ENCODE measurements around the gene ATRIP. TPM values are rescaled to one million over a fixed set of nuclear protein-coding genes. Genes with fewer than 3 reads are reported as not detected.

ATRIP gene
- total RNA-seq, 2 donors from 2014 or later: 2.0 to 3.1 TPM

- no peaks in the 10 kb centered on the region for H3K27me3 ChIP-seq
- H3K27ac ChIP-seq: peak overlapping the region; percentile 91 to 94
- peak overlapping the region; percentile 79 to 82 for H3K4me3 ChIP-seq
- no peaks in the 10 kb centered on the region for H3K9me3 ChIP-seq
- peaks cover 0 to 70% of the 10 kb centered on the region in 2 donors for H3K4me1 ChIP-seq
- DNase-seq (ENCODE audit: low spot score): no peak
- H3K36me3 ChIP-seq: no peaks in the 10 kb centered on the region
- TF ChIP-seq CTCF (IDR thresholded peaks at IDR 0.05): no peak
These were observed 18.4 kb upstream of the ATRIP start for GRCh38 chr3:48428088-48428571.

- Histone ChIP-seq H3K36me3 (no peaks in the 10 kb centered on the region), H3K27me3 (no peaks in the 10 kb centered on the region), H3K4me1 (peaks cover 0 to 70% of the 10 kb centered on the region in 2 donors), H3K9me3 (no peaks in the 10 kb centered on the region), H3K4me3 (peak overlapping the region; percentile 79 to 82), H3K27ac (peak overlapping the region; percentile 91 to 94)
- DNase-seq (ENCODE audit: low spot score): no peak
- no peak for TF ChIP-seq CTCF (IDR thresholded peaks at IDR 0.05)
These were observed 17.8 kb upstream of the ATRIP start for GRCh38 chr3:48428572-48429316.

GRCh38 chr3:48429317-48429959 is 17.1 kb upstream of the ATRIP start:
- Histone ChIP-seq H3K36me3 (no peaks in the 10 kb centered on the region), H3K9me3 (no peaks in the 10 kb centered on the region), H3K27ac (peak overlapping the region; percentile 91 to 94), H3K27me3 (no peaks in the 10 kb centered on the region), H3K4me1 (peaks cover 0 to 70% of the 10 kb centered on the region in 2 donors), H3K4me3 (peak overlapping the region; percentile 79 to 82)
- TF ChIP-seq CTCF (IDR thresholded peaks at IDR 0.05): no peak
- no peak for DNase-seq (ENCODE audit: low spot score)

- Histone ChIP-seq H3K9me3 (no peaks in the 10 kb centered on the region), H3K27ac (peak within 1 kb of the TSS; percentile 91 to 94), H3K4me1 (peaks cover 0 to 67% of the 10 kb centered on the region in 2 donors), H3K4me3 (peak within 1 kb of the TSS; percentile 79 to 82), H3K36me3 (no peaks in the 10 kb centered on the region), H3K27me3 (no peaks in the 10 kb centered on the region)
- no peak for TF ChIP-seq CTCF (IDR thresholded peaks at IDR 0.05)
- DNase-seq (ENCODE audit: low spot score): peak; percentile 85
These were observed 16.4 kb upstream of the ATRIP start, which contains the start of gene PLXNB1 for GRCh38 chr3:48429960-48430707. Gene PLXNB1, minus strand, starts transcription at chr3:48430086. Its CDS starts 5,475 bp downstream, at chr3:48424611.

GRCh38 chr3:48430708-48431101 is 15.8 kb upstream of the ATRIP start:
- peaks cover 0 to 61% of the 10 kb centered on the region in 2 donors for H3K4me1 ChIP-seq
- no peak for TF ChIP-seq CTCF (IDR thresholded peaks at IDR 0.05)
- H3K36me3 ChIP-seq: no peaks in the 10 kb centered on the region
- H3K4me3 ChIP-seq: no peak overlapping the region
- DNase-seq (ENCODE audit: low spot score): no peak
- H3K27ac ChIP-seq: peak overlapping the region; percentile 91 to 94
- no peaks in the 10 kb centered on the region for H3K27me3 ChIP-seq
- H3K9me3 ChIP-seq: no peaks in the 10 kb centered on the region
